Body of pancreas (tissue), 4 donors: ENCODE results near the gene AADACL3.

Experiments used
- POLR2A ChIP-seq, 3 donors: fragments of 450-650 bp; IDR thresholded peaks; one replicate each; pipeline ENCODE4 v1.6.1; 2016; ENCODE audit warnings: antibody characterized with exemption in 3 of 3, mild to moderate bottlenecking in 2 of 3
- TF ChIP-seq, protein P1 (sequence below), 7 experiments: fragments of 450-650 bp in 4 of 7; fragments of 200-600 bp in 3 of 7; sonication (generic) in 3 of 7; IDR thresholded peaks; one replicate each; pipeline ENCODE4 v1.5.1; 2016 to 2019; ENCODE audit warnings: antibody characterized with exemption in 7 of 7

DNA sequence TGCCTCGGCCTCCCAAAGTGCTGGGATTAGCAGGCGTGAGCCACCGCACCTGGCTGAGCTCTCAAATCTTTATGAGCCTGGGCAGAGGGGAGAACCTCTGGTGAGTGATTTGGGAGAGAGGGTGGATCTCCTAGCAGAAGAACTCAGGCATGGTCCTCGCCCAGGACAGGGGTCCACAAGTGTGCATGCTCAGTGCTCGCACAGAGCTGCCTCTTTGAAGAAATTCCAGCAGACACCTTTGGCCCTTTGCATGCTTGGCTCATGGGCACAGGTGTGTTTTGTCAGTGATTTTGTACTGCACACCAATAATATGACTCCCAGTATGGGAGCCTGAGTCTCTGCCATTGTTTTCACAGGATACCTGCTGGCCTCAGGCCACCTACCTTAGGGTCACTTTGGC, 45.9 kb downstream of the AADACL3 start:
- no peak for TF ChIP-seq POLR2A (IDR thresholded peaks at IDR 0.05)
- TF ChIP-seq, protein P1, sequence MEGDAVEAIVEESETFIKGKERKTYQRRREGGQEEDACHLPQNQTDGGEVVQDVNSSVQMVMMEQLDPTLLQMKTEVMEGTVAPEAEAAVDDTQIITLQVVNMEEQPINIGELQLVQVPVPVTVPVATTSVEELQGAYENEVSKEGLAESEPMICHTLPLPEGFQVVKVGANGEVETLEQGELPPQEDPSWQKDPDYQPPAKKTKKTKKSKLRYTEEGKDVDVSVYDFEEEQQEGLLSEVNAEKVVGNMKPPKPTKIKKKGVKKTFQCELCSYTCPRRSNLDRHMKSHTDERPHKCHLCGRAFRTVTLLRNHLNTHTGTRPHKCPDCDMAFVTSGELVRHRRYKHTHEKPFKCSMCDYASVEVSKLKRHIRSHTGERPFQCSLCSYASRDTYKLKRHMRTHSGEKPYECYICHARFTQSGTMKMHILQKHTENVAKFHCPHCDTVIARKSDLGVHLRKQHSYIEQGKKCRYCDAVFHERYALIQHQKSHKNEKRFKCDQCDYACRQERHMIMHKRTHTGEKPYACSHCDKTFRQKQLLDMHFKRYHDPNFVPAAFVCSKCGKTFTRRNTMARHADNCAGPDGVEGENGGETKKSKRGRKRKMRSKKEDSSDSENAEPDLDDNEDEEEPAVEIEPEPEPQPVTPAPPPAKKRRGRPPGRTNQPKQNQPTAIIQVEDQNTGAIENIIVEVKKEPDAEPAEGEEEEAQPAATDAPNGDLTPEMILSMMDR (IDR thresholded peaks at IDR 0.05): no peak
